HepG2 (cell line): Measurements from ENCODE around the gene MIOS. TPM values are rescaled to one million over a fixed set of nuclear protein-coding genes. Genes with fewer than 3 reads are reported as not detected.

ENCODE experiments used
- BHLHE40 ChIP-seq: IDR thresholded peaks from 2 replicates; pipeline ENCODE4 v1.6.1; 2011; ENCODE audit warnings: low read length, improper control_type of control experiment
- GFI1 ChIP-seq: sonication (generic); formaldehyde crosslinking; IDR thresholded peaks from 2 replicates; pipeline ENCODE4 v1.5.0; 2020; ENCODE audit warnings: missing genetic modification reagents, mild to moderate bottlenecking, borderline replicate concordance
- HIVEP1 ChIP-seq: sonication (generic); formaldehyde crosslinking; IDR thresholded peaks from 2 replicates; pipeline ENCODE4 v1.4.0; 2020; ENCODE audit warnings: mild to moderate bottlenecking, missing genetic modification reagents
- HMG20A ChIP-seq: IDR thresholded peaks from 2 replicates; pipeline ENCODE4 v1.6.1; 2016; ENCODE audit warnings: borderline replicate concordance
- HNRNPH1 ChIP-seq: fragments of 200-400 bp; formaldehyde crosslinking; optimal IDR thresholded peaks from 2 replicates; pipeline ENCODE3; 2017; ENCODE audit warnings: mild to moderate bottlenecking, low read depth, low read length
- MEF2D ChIP-seq: sonication (generic); formaldehyde crosslinking; IDR thresholded peaks from 2 replicates; pipeline ENCODE4 v1.5.1; 2020; ENCODE audit warnings: mild to moderate bottlenecking, missing genetic modification reagents
- MXI1 ChIP-seq: IDR thresholded peaks from 3 replicates; pipeline ENCODE4 v1.6.1; 2012; ENCODE audit warnings: low read depth, low read length, inconsistent platforms, borderline replicate concordance
- MZF1 ChIP-seq: sonication (generic); formaldehyde crosslinking; IDR thresholded peaks from 2 replicates; pipeline ENCODE4 v1.8.1; 2023; ENCODE audit warnings: mild to moderate bottlenecking, missing genetic modification reagents, borderline replicate concordance
- NR2F1 ChIP-seq, 2 experiments: fragments of 450-650 bp in 1 of 2; formaldehyde crosslinking in 1 of 2; IDR thresholded peaks; 2 replicates each; pipeline versions ENCODE4 v1.5.0 to v1.6.1; 2016 to 2020; ENCODE audit warnings: mild to moderate bottlenecking in 1 of 2, missing compliant biosample characterization in 1 of 2, missing genetic modification reagents in 1 of 2, moderate library complexity in 1 of 2
- YEATS4 ChIP-seq: sonication (generic); formaldehyde crosslinking; IDR thresholded peaks from 2 replicates; pipeline ENCODE4 v1.4.0; 2020; ENCODE audit warnings: missing genetic modification reagents, borderline replicate concordance
- ZMYM2 ChIP-seq: sonication (generic); formaldehyde crosslinking; IDR thresholded peaks from 2 replicates; pipeline ENCODE4 v1.8.0; 2022; ENCODE audit warnings: mild to moderate bottlenecking, missing genetic modification reagents
- ZNF138 ChIP-seq: sonication (generic); formaldehyde crosslinking; IDR thresholded peaks from 2 replicates; pipeline ENCODE4 v1.5.0; 2020; ENCODE audit warnings: mild to moderate bottlenecking, low read depth, missing genetic modification reagents
- ZNF205 ChIP-seq: IDR thresholded peaks from 2 replicates; pipeline ENCODE4 v1.6.1; 2018; ENCODE audit warnings: missing biosample characterization, missing genetic modification reagents
- ZNF296 ChIP-seq: sonication (generic); formaldehyde crosslinking; conservative IDR thresholded peaks from 2 replicates; pipeline ENCODE4 v1.5.0; 2020; ENCODE audit warnings: mild to moderate bottlenecking, missing genetic modification reagents
- ZNF501 ChIP-seq: sonication (generic); formaldehyde crosslinking; IDR thresholded peaks from 2 replicates; pipeline ENCODE4 v1.5.1; 2020; ENCODE audit warnings: mild to moderate bottlenecking, moderate library complexity, missing genetic modification reagents
- ZNF605 ChIP-seq: sonication (generic); formaldehyde crosslinking; IDR thresholded peaks from 2 replicates; pipeline ENCODE4 v1.8.0; 2022; ENCODE audit warnings: mild to moderate bottlenecking, missing genetic modification reagents
- ZNF670 ChIP-seq: sonication (generic); formaldehyde crosslinking; IDR thresholded peaks from 2 replicates; pipeline ENCODE4 v1.8.0; 2022; ENCODE audit warnings: mild to moderate bottlenecking, missing genetic modification reagents, borderline replicate concordance
- ZNF720 ChIP-seq: sonication (generic); formaldehyde crosslinking; IDR thresholded peaks from 2 replicates; pipeline ENCODE4 v1.4.0; 2020; ENCODE audit warnings: missing genetic modification reagents
- polyA plus RNA-seq, 8 experiments: library from polyadenylated mRNA; depleted of rRNA in 3 of 8; stranded (reverse) in 7 of 8; unstranded in 1 of 8; fragments of >200 nt; fragmentation: Illumina TruSeq in 4 of 8; extraction: Trizol in 4 of 8; gene quantifications; 2 replicates each; pipeline versions ENCODE4 v1.2.1 to v1.2.3, GENCODE V29; 2011 to 2016; ENCODE audit warnings: low read depth in 4 of 8, missing spikeins in 1 of 8, mixed read lengths in 1 of 8; ENCODE audit not compliant: insufficient read depth in 1 of 8
- total RNA-seq, 5 experiments: library from RNA; depleted of rRNA; stranded (reverse); fragments of >200 nt; fragmentation: Illumina TruSeq; extraction: Trizol; gene quantifications; 2 replicates each; pipeline ENCODE4 v1.2.3, GENCODE V29; 2016; ENCODE audit warnings: low read depth in 1 of 5
- TF ChIP-seq, protein P1 (sequence below): sonication (generic); formaldehyde crosslinking; IDR thresholded peaks from 2 replicates; pipeline ENCODE4 v1.5.1; 2020; ENCODE audit warnings: mild to moderate bottlenecking, missing genetic modification reagents, moderate library complexity
- TF ChIP-seq, protein P2 (sequence below): sonication (generic); formaldehyde crosslinking; IDR thresholded peaks from 2 replicates; pipeline ENCODE4 v1.4.0; 2020; ENCODE audit warnings: missing genetic modification reagents
- TF ChIP-seq, protein P3 (sequence below): IDR thresholded peaks from 2 replicates; pipeline ENCODE4 v1.6.1; 2016; ENCODE audit warnings: control low read depth

MIOS gene
- total and polyA plus RNA-seq, 2 of the 13 experiments (the other 11 are each of a cell fraction or from before 2014, with no cell fraction given) = 15.2 to 33.5 TPM

DNA sequence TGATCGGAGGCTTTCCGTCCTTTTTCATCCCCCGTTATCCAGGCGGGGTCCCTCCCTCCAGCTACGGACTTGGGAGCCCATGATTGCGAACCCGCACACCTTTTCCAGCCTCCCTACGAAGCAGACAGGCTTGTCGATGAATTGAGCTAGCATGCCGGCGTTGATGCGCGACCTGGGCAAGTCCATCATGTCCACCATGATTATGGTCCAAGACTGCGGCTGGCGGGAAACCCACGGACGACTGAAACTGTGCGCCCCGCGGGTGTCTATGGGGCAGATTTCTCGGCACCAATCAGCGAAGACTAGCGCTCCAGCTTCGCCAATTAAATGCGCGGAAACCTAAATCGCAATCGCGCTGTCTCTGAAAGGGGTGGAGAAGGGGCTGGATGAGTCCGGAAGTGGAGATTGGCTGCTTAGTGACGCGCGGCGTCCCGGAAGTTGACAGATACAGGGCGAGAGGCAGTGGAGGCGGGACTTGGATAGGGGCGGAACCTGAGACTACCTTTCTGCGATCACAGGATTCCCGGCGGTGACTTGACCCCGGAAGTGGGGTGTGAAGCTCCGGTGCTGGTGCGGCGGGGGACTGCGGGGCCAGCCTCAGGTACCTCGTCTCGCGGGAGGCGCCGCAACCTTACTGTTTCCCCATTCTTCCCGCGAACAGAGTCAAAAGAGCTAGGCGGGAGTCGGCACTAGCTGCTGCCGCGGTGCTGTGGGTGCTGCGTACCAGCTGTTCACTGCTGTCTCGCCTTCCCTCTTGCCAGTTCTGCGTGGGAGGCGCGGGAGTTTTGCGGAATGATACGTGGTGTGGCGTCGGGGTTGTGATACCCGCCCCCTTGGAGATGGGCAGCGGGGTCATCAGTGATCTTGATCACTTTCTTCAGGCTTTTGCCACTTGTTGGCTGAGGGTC, 73.8 kb downstream of the MIOS start, which contains the start of gene UMAD1 (continued):
- no peak for TF ChIP-seq BHLHE40
- TF ChIP-seq ZNF501 (CRISPR knock-in tag) = peak; percentile 65; the same call in 1 of the 2 replicates
- TF ChIP-seq MEF2D = 0 out of 2 replicates have a peak, but pooled peaks have one; percentile 27
- peak; percentile 83 for TF ChIP-seq YEATS4 (CRISPR knock-in tag)
- peak; percentile 31; the same call in 1 of the 2 replicates for TF ChIP-seq GFI1 (CRISPR knock-in tag)
- TF ChIP-seq, protein P1, sequence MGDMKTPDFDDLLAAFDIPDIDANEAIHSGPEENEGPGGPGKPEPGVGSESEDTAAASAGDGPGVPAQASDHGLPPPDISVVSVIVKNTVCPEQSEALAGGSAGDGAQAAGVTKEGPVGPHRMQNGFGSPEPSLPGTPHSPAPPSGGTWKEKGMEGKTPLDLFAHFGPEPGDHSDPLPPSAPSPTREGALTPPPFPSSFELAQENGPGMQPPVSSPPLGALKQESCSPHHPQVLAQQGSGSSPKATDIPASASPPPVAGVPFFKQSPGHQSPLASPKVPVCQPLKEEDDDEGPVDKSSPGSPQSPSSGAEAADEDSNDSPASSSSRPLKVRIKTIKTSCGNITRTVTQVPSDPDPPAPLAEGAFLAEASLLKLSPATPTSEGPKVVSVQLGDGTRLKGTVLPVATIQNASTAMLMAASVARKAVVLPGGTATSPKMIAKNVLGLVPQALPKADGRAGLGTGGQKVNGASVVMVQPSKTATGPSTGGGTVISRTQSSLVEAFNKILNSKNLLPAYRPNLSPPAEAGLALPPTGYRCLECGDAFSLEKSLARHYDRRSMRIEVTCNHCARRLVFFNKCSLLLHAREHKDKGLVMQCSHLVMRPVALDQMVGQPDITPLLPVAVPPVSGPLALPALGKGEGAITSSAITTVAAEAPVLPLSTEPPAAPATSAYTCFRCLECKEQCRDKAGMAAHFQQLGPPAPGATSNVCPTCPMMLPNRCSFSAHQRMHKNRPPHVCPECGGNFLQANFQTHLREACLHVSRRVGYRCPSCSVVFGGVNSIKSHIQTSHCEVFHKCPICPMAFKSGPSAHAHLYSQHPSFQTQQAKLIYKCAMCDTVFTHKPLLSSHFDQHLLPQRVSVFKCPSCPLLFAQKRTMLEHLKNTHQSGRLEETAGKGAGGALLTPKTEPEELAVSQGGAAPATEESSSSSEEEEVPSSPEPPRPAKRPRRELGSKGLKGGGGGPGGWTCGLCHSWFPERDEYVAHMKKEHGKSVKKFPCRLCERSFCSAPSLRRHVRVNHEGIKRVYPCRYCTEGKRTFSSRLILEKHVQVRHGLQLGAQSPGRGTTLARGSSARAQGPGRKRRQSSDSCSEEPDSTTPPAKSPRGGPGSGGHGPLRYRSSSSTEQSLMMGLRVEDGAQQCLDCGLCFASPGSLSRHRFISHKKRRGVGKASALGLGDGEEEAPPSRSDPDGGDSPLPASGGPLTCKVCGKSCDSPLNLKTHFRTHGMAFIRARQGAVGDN (CRISPR knock-in tag) = peak; percentile 88
- TF ChIP-seq, protein P2, sequence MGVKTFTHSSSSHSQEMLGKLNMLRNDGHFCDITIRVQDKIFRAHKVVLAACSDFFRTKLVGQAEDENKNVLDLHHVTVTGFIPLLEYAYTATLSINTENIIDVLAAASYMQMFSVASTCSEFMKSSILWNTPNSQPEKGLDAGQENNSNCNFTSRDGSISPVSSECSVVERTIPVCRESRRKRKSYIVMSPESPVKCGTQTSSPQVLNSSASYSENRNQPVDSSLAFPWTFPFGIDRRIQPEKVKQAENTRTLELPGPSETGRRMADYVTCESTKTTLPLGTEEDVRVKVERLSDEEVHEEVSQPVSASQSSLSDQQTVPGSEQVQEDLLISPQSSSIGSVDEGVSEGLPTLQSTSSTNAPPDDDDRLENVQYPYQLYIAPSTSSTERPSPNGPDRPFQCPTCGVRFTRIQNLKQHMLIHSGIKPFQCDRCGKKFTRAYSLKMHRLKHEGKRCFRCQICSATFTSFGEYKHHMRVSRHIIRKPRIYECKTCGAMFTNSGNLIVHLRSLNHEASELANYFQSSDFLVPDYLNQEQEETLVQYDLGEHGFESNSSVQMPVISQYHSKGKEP (CRISPR knock-in tag) = no peak
- TF ChIP-seq ZNF720 = no peak
- no peak for TF ChIP-seq HNRNPH1
- peak; percentile 8; the same call in 1 of the 2 replicates for TF ChIP-seq ZNF205 (CRISPR knock-in tag)
- TF ChIP-seq MXI1 = peak; percentile 60; the same call in 1 of the 3 replicates
- peak in 1 of 2 experiments; percentile 46; a peak in 3 of 4 replicates for TF ChIP-seq NR2F1 (CRISPR knock-in tag; IDR thresholded peaks at IDR 0.05)
- TF ChIP-seq ZMYM2 (CRISPR knock-in tag) = no peak
- no peak for TF ChIP-seq HIVEP1 (CRISPR knock-in tag)
- no peak for TF ChIP-seq HMG20A (CRISPR knock-in tag)
- TF ChIP-seq ZNF670 = 0 out of 2 replicates have a peak, but pooled peaks have one; percentile 52
- no peak for TF ChIP-seq ZNF138 (CRISPR knock-in tag)
- no peak for TF ChIP-seq ZNF605 (CRISPR knock-in tag)
- no peak for TF ChIP-seq MZF1 (CRISPR knock-in tag)
- no peak for TF ChIP-seq ZNF296 (CRISPR knock-in tag)
- TF ChIP-seq, protein P3, sequence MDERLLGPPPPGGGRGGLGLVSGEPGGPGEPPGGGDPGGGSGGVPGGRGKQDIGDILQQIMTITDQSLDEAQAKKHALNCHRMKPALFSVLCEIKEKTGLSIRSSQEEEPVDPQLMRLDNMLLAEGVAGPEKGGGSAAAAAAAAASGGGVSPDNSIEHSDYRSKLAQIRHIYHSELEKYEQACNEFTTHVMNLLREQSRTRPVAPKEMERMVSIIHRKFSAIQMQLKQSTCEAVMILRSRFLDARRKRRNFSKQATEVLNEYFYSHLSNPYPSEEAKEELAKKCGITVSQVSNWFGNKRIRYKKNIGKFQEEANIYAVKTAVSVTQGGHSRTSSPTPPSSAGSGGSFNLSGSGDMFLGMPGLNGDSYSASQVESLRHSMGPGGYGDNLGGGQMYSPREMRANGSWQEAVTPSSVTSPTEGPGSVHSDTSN = no peak
